ENCODE results near the gene SPATA7. TPM values are rescaled to one million over a fixed set of nuclear protein-coding genes. Genes with fewer than 3 reads are reported as not detected.

Gene SPATA7
- total RNA-seq, 1 experiment from 2014 or later = 3.7 TPM

- peaks cover 6% of the 10 kb centered on the region for H3K4me1 Mint-ChIP-seq (ENCODE audit: insufficient read depth, unreplicated experiment)
- H3K4me3 Mint-ChIP-seq (ENCODE audit: unreplicated experiment) = no peak overlapping the region
- peak; percentile 72 for DNase-seq (ENCODE audit: unreplicated experiment)
- CTCF ChIA-PET = interaction anchor here (0.6 kb wide), 1 partner anchor 77 kb away, joined by 3 read pairs; no protein-coding TSS in a partner anchor
- no peak overlapping the region for H3K27ac Mint-ChIP-seq (ENCODE audit: low read depth, unreplicated experiment)
- no peak for TF ChIP-seq CTCF (IDR thresholded peaks at IDR 0.05; ENCODE audit: unreplicated experiment)
- POLR2A ChIA-PET = no interaction called here
- peaks cover 2% of the 10 kb centered on the region for H3K9me3 Mint-ChIP-seq (ENCODE audit: unreplicated experiment)
- no TSS peak for BruUV-seq (replicated peaks)
- no peaks in the 10 kb centered on the region for H3K27me3 Mint-ChIP-seq (ENCODE audit: insufficient read depth, unreplicated experiment)
- H3K36me3 Mint-ChIP-seq (ENCODE audit: insufficient read depth, unreplicated experiment) = peaks cover 4% of the 10 kb centered on the region
- intact Hi-C loops (cut with micrococcal nuclease) = no loop called here
Observed at GRCh38 chr14:88422919-88423650, 37.6 kb downstream of the SPATA7 start.

GRCh38 chr14:88424573-88424972 is 39.1 kb downstream of the SPATA7 start:
- Mint-ChIP-seq H3K27me3 (ENCODE audit: insufficient read depth, unreplicated experiment) (no peaks in the 10 kb centered on the region), H3K9me3 (ENCODE audit: unreplicated experiment) (no peaks in the 10 kb centered on the region), H3K27ac (ENCODE audit: low read depth, unreplicated experiment) (no peak overlapping the region), H3K4me3 (ENCODE audit: unreplicated experiment) (no peak overlapping the region), H3K4me1 (ENCODE audit: insufficient read depth, unreplicated experiment) (peaks cover 6% of the 10 kb centered on the region), H3K36me3 (ENCODE audit: insufficient read depth, unreplicated experiment) (no peaks in the 10 kb centered on the region)
- intact Hi-C loops (cut with micrococcal nuclease) = no loop called here
- no peak for DNase-seq (ENCODE audit: unreplicated experiment)
- ChIA-PET POLR2A (no interaction called here), CTCF (no interaction called here)
- BruUV-seq (replicated peaks) = no TSS peak
- no peak for TF ChIP-seq CTCF (IDR thresholded peaks at IDR 0.05; ENCODE audit: unreplicated experiment)

- H3K36me3 Mint-ChIP-seq (ENCODE audit: insufficient read depth, unreplicated experiment) = no peaks in the 10 kb centered on the region
- H3K4me3 Mint-ChIP-seq (ENCODE audit: unreplicated experiment) = no peak overlapping the region
- BruUV-seq (replicated peaks) = no TSS peak
- H3K4me1 Mint-ChIP-seq (ENCODE audit: insufficient read depth, unreplicated experiment) = peaks cover 6% of the 10 kb centered on the region
- no peak for TF ChIP-seq CTCF (IDR thresholded peaks at IDR 0.05; ENCODE audit: unreplicated experiment)
- H3K27ac Mint-ChIP-seq (ENCODE audit: low read depth, unreplicated experiment) = no peak overlapping the region
- DNase-seq (ENCODE audit: unreplicated experiment) = no peak
- ChIA-PET CTCF (no interaction called here), POLR2A (no interaction called here)
- H3K27me3 Mint-ChIP-seq (ENCODE audit: insufficient read depth, unreplicated experiment) = no peaks in the 10 kb centered on the region
- H3K9me3 Mint-ChIP-seq (ENCODE audit: unreplicated experiment) = no peaks in the 10 kb centered on the region
- intact Hi-C loops (cut with micrococcal nuclease) = no loop called here
Observed at GRCh38 chr14:88426271-88426670, 40.8 kb downstream of the SPATA7 start.

GRCh38 chr14:88430976-88431375 is 45.5 kb downstream of the SPATA7 start:
- Mint-ChIP-seq H3K27ac (ENCODE audit: low read depth, unreplicated experiment) (no peak overlapping the region), H3K9me3 (ENCODE audit: unreplicated experiment) (no peaks in the 10 kb centered on the region), H3K27me3 (ENCODE audit: insufficient read depth, unreplicated experiment) (no peaks in the 10 kb centered on the region), H3K4me1 (ENCODE audit: insufficient read depth, unreplicated experiment) (no peaks in the 10 kb centered on the region), H3K36me3 (ENCODE audit: insufficient read depth, unreplicated experiment) (peaks cover 11% of the 10 kb centered on the region), H3K4me3 (ENCODE audit: unreplicated experiment) (no peak overlapping the region)
- no peak for DNase-seq (ENCODE audit: unreplicated experiment)
- no TSS peak for BruUV-seq (replicated peaks)
- POLR2A ChIA-PET = no interaction called here
- TF ChIP-seq CTCF (IDR thresholded peaks at IDR 0.05; ENCODE audit: unreplicated experiment) = no peak
- intact Hi-C loops (cut with micrococcal nuclease) = no loop called here
- CTCF ChIA-PET = interaction anchor here (1.1 kb wide), 1 partner anchor 241 kb away, joined by 3 read pairs; no protein-coding TSS in a partner anchor

All from MCF 10A (cell line).